ENCODE data around the gene ZNF831.
A peak's percentile ranks its signal among the peaks of the same experiment; 100 is the strongest.

ZNF831 gene

DNA sequence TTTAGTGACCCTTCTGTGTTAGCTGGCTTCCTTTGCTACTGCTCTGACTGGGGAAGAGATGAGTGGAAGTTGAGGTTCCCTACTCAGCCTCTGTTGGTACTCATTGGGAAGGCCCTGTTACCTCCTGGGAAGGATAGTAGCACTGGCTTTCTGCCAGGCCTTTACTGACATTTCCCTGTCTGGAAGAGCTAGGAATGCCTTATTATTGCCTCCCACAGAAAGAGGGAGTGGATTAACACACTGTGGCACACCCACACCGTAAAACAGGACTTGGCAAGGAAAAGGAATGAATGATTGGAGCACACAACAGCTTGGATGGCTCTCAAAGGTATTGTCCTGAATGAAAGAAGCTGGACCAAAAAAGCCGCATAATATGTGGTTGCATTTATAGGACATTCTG is 12.2 kb downstream of the ZNF831 start:
- H3K36me3 Mint-ChIP-seq, result peaks cover 23% of the 10 kb centered on the region
- H3K9me3 Mint-ChIP-seq (ENCODE audit: low read depth), result no peaks in the 10 kb centered on the region
- no peaks in the 10 kb centered on the region for H3K27me3 Mint-ChIP-seq
- peaks cover 82% of the 10 kb centered on the region for H3K4me1 Mint-ChIP-seq (ENCODE audit: low read depth)
- H3K4me3 Mint-ChIP-seq, result no peak overlapping the region
- peak overlapping the region; percentile 76 for H3K27ac Mint-ChIP-seq

DNA sequence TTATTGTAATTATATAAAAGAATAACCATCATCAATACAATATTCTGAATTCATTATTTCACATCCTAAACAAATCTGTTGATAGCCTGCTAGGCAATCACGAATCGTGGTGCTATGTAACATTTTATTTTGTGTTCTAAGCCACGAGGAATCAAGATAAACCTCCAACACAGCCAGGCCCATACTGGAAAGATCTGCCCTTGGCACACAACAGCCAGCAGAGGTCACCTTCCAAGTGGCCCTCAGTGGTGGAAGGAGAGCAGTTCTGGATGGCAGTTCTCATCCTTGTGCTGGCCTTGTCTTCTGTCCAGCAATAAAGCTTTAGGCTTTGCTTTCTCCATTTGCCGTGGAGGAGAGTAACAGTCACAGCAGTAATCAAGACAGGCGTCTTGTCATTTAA is 13.2 kb downstream of the ZNF831 start:
- H3K36me3 Mint-ChIP-seq, result peaks cover 30% of the 10 kb centered on the region
- H3K4me3 Mint-ChIP-seq, result no peak overlapping the region

DNA sequence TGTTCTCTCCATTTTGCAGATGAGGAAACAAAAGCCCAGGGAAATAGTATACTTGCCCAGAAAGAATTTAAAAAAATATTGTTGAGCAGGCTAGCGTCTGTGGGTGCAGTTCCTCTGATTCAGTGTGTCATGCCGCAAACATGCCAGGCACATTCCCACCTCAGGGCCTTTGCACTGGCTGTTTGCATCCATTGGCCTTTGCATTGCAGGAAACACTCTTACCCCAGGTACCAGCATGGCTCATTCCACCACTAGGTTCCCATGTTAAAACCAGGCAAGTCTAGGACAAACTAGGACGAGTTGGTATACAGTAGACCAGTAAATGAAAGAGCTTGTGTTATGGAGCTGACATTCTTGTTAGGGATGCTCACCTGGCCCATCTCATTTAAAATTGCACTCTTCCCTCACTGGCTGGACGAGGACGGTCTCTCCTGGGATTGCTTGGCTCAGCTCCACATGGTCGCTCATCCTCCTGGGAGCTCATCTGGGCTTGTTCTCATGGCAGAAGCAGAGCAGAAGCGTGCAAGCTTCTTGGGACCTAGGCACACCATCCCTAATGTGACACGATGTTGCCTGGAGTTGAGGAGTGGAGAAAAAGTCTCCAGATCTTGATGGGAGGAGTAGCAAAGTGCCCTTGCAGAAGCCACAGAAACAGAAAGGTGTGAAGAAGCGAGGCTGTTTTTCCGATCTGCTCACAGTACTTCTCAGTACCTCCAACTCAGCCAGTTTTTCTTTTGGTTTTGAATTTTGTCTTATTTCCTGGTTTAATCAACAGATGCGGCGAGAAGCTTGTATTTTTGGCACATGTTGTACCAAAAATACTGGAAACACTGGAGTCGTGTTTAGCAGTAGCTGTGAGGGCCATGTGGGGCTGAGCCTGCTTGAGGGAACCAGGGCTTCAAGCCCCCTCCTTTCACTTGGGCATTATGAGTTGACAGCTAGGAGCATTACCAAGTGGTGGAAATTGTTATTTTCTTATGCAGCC is 13.9 kb downstream of the ZNF831 start:
- no peaks in the 10 kb centered on the region for H3K9me3 Mint-ChIP-seq (ENCODE audit: low read depth)
- peak overlapping the region; percentile 67 for H3K4me3 Mint-ChIP-seq
- no peaks in the 10 kb centered on the region for H3K27me3 Mint-ChIP-seq
- peaks cover 29% of the 10 kb centered on the region for H3K36me3 Mint-ChIP-seq
- H3K4me1 Mint-ChIP-seq (ENCODE audit: low read depth), result peaks cover 82% of the 10 kb centered on the region
- H3K27ac Mint-ChIP-seq, result peak overlapping the region; percentile 93

More for the DNA sequence above, 13.2 kb downstream of the ZNF831 start:
- peaks cover 82% of the 10 kb centered on the region for H3K4me1 Mint-ChIP-seq (ENCODE audit: low read depth)
- H3K9me3 Mint-ChIP-seq (ENCODE audit: low read depth), result no peaks in the 10 kb centered on the region
- H3K27me3 Mint-ChIP-seq, result no peaks in the 10 kb centered on the region
- peak overlapping the region; percentile 54 for H3K27ac Mint-ChIP-seq

DNA sequence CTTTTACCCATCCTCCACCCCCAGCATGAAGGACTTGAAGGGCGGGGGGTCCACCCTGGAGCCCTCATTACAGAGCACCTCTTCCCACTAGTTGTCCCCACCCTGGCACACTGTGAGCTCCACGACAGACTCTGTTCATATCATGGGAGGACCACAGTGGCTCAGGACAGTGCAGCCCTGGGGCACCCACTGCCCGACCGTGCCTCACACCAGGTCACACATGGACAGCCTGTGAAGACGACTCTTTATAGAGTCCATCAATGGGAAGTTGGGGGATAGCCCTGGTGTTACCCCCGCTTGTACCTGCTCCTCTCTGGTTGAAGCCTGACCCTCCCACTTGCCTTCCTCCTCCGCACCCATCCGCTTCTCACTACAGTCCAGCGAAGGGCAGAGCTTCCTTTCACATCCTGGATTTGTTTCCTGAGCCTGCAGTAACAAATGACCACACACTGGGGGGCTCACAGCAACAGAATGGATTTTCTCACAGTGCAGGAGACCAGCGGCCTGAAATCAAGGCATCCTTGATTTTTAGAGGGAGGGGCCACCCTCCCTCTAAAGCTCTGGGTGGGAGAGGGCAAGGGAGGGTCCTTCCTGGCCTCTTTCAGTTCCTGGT is 15.5 kb downstream of the ZNF831 start:
- no peak overlapping the region for H3K4me3 Mint-ChIP-seq
- peaks cover 32% of the 10 kb centered on the region for H3K36me3 Mint-ChIP-seq
- peak overlapping the region; percentile 93 for H3K27ac Mint-ChIP-seq
- no peaks in the 10 kb centered on the region for H3K9me3 Mint-ChIP-seq (ENCODE audit: low read depth)
- peaks cover 87% of the 10 kb centered on the region for H3K4me1 Mint-ChIP-seq (ENCODE audit: low read depth)
- no peaks in the 10 kb centered on the region for H3K27me3 Mint-ChIP-seq

DNA sequence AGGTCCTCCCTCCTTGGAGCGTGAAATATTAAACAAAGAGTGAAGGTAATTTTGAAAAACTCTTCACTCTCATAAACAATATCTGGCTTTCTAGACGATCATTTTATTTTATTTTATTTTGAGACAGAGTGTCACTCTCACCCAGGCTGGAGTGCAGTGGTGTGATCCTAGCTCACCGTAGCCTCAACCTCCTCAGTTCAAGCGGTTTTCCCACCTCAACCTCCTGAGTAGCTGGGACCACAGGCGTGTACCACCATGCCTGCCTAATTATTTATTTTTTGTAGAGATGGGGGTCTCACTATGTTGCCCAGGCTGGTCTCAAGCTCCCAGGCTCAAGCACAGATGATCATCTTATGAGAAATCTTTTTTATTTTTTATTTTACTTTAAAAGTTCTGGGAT is 16.4 kb downstream of the ZNF831 start:
- no peaks in the 10 kb centered on the region for H3K9me3 Mint-ChIP-seq (ENCODE audit: low read depth)
- H3K27me3 Mint-ChIP-seq, result no peaks in the 10 kb centered on the region
- H3K27ac Mint-ChIP-seq, result peak overlapping the region; percentile 81
- peaks cover 85% of the 10 kb centered on the region for H3K4me1 Mint-ChIP-seq (ENCODE audit: low read depth)
- peaks cover 33% of the 10 kb centered on the region for H3K36me3 Mint-ChIP-seq
- no peak overlapping the region for H3K4me3 Mint-ChIP-seq

DNA sequence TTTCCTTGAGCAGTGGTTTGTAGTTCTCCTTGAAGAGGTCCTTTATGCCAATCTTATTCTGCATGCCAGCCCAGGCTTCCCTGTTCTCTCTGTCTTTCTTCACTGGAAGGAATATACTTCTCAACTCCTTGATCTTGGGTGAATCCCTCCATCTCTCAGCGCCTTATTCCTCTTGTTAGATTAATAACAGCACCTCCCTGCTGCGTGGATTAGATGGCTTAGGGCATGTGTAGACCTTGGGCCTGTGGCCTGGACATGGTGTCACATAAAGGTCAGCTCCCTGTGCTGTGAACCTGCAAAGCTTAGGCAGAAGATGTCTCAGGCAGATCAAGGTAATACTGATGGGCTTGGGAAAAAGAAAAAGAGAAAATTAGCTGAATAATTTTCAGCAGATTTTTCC is 18.3 kb downstream of the ZNF831 start:
- H3K4me1 Mint-ChIP-seq (ENCODE audit: low read depth), result peaks cover 72% of the 10 kb centered on the region
- no peaks in the 10 kb centered on the region for H3K27me3 Mint-ChIP-seq
- no peaks in the 10 kb centered on the region for H3K9me3 Mint-ChIP-seq (ENCODE audit: low read depth)
- H3K36me3 Mint-ChIP-seq, result peaks cover 25% of the 10 kb centered on the region
- peak overlapping the region; percentile 78 for H3K27ac Mint-ChIP-seq
- H3K4me3 Mint-ChIP-seq, result no peak overlapping the region

DNA sequence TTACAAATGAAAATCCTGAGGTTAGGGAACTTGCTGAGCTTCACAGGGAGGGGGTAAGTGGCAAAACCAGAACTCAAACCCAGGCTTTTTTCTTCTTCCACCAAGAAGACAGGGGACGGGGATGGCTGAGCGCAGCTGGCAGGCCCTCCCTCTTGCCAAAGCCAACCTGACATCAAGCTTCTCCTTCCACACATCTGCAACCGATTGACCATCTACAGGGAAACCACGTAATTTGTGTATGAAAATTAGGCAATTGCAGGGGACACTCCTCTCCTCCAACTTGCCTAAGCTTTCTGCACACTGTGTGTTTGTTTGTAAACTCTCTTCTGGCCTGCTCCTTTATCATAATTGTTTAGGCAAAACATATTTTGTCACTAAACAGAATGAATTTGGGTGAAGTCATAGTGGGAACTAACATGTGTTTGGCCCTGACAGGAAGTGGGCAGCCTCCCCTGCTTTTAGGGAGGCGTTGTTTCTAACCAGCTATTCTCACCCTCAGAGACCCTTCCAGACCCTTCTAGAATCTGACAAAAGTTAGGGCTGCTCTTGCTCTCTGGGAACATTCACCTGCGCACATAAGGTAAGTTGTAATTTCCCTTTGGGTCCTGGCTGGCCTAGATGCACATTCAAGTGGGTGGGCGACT is 18.9 kb downstream of the ZNF831 start:
- Mint-ChIP-seq H3K4me3 (peak overlapping the region; percentile 20), H3K9me3 (ENCODE audit: low read depth) (no peaks in the 10 kb centered on the region), H3K36me3 (peaks cover 25% of the 10 kb centered on the region), H3K27me3 (no peaks in the 10 kb centered on the region), H3K27ac (peak overlapping the region; percentile 78), H3K4me1 (ENCODE audit: low read depth) (peaks cover 67% of the 10 kb centered on the region)

DNA sequence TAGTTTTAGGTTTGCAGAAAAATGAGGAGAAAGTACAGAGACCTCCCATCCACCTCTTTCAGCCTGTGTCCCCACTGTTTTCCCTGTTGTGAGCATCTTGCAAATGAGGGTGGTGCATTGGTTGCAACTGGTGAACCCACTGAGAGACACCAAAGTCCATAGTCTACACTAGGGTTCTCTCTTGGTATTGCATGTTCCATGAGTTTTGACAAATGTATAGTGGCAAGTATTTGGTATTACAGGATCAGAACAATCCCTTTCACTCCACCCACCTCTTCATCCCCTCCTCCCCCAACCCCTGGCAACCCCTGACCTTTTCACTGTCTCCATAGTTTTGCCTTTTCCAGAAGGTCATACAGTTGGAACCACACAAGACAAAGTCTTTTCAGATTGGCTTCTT is 20.1 kb downstream of the ZNF831 start:
- H3K9me3 Mint-ChIP-seq (ENCODE audit: low read depth), result no peaks in the 10 kb centered on the region

DNA sequence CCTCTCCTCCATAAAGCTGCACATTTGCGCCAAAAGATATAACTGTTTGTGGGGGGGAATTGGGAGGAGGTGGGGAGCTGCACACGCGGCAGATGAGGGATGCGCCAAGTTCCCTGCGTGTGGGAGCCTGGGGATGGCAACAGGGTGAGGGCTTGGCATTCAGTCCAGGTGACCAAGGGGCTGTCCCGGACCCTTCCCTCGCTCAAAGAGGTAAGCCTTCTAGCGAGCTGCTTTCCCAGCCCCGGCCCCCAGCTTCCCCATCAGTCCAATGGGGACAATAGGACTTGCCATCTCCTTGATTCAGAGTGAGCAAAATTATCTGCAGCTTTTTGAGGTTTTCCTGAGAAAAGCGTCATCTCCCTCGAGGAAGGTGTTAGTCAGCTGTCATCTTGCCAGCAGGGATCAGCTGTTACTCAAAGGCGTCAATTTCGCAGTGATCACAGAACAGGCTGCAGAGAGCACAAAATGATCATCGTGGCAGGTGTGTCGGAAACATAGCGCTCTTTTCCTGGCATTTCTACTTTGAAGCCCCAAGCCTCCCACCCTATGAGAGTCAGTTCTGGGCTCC is 21.3 kb downstream of the ZNF831 start:
- Mint-ChIP-seq H3K36me3 (peaks cover 23% of the 10 kb centered on the region), H3K27ac (peak overlapping the region; percentile 50), H3K9me3 (ENCODE audit: low read depth) (no peaks in the 10 kb centered on the region), H3K27me3 (no peaks in the 10 kb centered on the region), H3K4me1 (ENCODE audit: low read depth) (peaks cover 53% of the 10 kb centered on the region), H3K4me3 (no peak overlapping the region)

More for the DNA sequence above, 20.1 kb downstream of the ZNF831 start:
- peaks cover 60% of the 10 kb centered on the region for H3K4me1 Mint-ChIP-seq (ENCODE audit: low read depth)
- H3K36me3 Mint-ChIP-seq, result peaks cover 23% of the 10 kb centered on the region
- H3K27ac Mint-ChIP-seq, result peak overlapping the region; percentile 37
- H3K4me3 Mint-ChIP-seq, result no peak overlapping the region
- no peaks in the 10 kb centered on the region for H3K27me3 Mint-ChIP-seq

DNA sequence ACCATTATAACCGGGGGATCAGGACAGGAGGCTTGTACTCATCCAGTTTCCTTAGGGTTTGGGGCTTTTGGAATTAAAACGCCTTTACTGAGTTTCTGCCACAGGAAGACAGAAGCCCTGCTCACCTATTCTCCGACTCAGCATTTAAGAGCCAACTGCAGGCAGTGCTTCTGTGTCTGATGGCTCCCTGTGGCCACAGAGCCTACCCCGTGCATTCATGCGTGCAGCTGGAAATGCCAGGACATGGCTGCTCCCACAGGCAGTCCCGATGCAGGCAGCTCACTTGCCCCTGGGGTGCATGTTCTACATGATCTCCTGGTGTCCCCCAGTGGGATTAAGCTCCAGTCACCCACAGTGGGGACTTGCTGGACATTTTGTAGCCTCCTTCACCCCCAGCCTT is 22.2 kb downstream of the ZNF831 start:
- H3K4me3 Mint-ChIP-seq, result no peak overlapping the region
- H3K27me3 Mint-ChIP-seq, result no peaks in the 10 kb centered on the region
- H3K27ac Mint-ChIP-seq, result no peak overlapping the region

DNA sequence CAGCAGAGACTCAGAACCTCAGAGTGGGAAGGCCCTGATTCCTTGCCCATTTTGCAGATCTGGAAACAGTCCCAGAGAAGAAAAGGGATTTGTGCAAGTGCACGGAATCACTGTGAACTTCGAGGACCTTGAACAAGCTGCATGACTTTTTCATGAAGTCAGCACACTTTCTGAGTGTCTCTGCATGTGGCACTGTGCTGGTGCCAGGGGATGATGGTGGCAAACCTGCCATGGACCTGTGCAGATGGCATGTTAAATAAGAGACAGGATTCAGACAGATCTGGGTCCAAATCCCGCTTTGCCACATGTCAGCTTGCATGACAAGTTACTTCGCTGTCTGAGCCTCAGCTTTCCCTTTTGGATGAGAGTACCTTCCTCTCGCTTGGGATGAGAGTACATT is 26.8 kb downstream of the ZNF831 start:
- H3K4me3 Mint-ChIP-seq, result no peak overlapping the region
- no peak overlapping the region for H3K27ac Mint-ChIP-seq

More for the DNA sequence above, 22.2 kb downstream of the ZNF831 start:
- H3K36me3 Mint-ChIP-seq, result peaks cover 23% of the 10 kb centered on the region
- H3K4me1 Mint-ChIP-seq (ENCODE audit: low read depth), result peaks cover 48% of the 10 kb centered on the region
- H3K9me3 Mint-ChIP-seq (ENCODE audit: low read depth), result no peaks in the 10 kb centered on the region

DNA sequence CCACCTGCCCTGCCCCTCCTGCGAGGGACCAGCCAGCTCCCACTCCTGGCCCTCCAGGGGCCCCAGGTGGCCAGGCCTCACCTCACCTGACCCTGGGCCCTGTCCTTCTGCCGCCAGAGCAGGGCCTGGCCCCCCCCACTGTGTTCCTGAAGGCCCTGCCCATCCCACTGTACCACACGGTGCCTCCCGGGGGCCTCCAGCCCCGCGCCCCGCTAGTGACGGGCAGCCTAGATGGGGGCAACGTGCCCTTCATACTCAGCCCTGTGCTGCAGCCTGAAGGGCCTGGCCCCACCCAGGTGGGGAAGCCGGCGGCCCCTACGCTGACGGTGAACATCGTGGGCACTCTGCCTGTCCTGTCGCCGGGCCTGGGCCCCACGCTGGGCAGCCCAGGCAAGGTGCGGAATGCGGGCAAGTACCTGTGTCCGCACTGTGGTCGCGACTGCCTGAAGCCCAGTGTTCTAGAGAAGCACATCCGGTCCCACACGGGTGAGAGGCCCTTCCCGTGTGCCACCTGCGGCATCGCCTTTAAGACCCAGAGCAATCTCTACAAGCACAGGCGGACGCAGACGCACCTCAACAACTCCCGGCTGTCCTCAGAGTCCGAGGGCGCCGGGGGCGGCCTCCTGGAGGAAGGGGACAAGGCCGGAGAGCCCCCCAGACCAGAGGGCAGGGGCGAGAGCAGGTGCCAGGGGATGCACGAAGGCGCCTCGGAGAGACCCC is 27.6 kb downstream of the ZNF831 start:
- Mint-ChIP-seq H3K36me3 (peaks cover 3% of the 10 kb centered on the region), H3K4me3 (no peak overlapping the region), H3K4me1 (ENCODE audit: low read depth) (peaks cover 8% of the 10 kb centered on the region), H3K9me3 (ENCODE audit: low read depth) (no peaks in the 10 kb centered on the region), H3K27ac (no peak overlapping the region), H3K27me3 (no peaks in the 10 kb centered on the region)

More for the DNA sequence above, 26.8 kb downstream of the ZNF831 start:
- Mint-ChIP-seq H3K4me1 (ENCODE audit: low read depth) (peaks cover 8% of the 10 kb centered on the region), H3K36me3 (peaks cover 3% of the 10 kb centered on the region), H3K9me3 (ENCODE audit: low read depth) (no peaks in the 10 kb centered on the region), H3K27me3 (no peaks in the 10 kb centered on the region)

DNA sequence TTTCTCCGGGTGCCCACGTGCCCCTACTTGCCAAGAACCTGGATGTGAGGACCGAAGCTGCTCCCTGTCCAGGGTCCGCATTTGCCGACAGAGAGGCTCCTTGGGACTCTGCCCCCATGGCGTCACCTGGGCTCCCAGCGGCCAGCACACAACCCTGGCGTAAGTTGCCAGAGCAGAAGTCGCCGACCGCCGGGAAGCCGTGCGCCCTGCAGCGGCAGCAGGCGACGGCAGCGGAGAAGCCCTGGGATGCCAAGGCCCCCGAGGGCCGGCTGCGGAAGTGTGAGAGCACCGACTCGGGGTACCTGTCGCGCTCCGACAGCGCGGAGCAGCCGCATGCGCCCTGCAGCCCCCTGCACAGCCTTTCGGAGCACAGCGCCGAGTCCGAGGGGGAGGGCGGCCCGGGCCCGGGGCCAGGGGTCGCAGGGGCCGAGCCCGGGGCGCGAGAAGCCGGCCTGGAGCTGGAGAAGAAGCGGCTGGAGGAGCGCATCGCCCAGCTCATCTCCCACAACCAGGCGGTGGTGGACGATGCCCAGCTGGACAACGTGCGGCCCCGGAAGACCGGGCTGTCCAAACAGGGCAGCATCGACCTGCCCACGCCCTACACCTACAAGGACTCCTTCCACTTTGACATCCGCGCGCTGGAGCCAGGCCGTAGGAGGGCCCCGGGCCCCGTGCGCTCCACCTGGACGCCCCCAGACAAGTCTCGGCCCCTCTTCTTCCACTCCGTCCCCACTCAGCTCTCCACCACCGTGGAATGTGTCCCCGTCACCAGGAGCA is 28.3 kb downstream of the ZNF831 start:
- Mint-ChIP-seq H3K27me3 (no peaks in the 10 kb centered on the region), H3K4me1 (ENCODE audit: low read depth) (peaks cover 9% of the 10 kb centered on the region), H3K27ac (no peak overlapping the region), H3K36me3 (peaks cover 3% of the 10 kb centered on the region), H3K4me3 (no peak overlapping the region), H3K9me3 (ENCODE audit: low read depth) (no peaks in the 10 kb centered on the region)

DNA sequence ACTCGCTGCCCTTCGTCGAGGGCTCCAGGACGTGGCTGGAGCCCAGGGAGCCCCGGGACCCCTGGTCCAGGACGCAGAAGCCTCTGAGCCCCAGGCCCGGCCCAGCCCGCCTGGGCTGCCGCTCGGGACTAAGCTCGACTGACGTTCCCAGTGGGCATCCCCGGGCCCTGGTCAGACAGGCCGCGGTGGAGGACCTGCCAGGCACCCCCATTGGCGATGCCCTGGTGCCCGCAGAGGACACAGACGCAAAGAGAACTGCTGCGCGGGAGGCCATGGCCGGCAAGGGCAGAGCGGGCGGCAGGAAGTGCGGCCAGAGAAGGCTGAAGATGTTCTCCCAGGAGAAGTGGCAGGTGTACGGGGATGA is 28.9 kb downstream of the ZNF831 start:
- Mint-ChIP-seq H3K27me3 (no peaks in the 10 kb centered on the region), H3K27ac (peak overlapping the region; percentile 34), H3K36me3 (peaks cover 3% of the 10 kb centered on the region), H3K9me3 (ENCODE audit: low read depth) (no peaks in the 10 kb centered on the region), H3K4me1 (ENCODE audit: low read depth) (peaks cover 8% of the 10 kb centered on the region), H3K4me3 (no peak overlapping the region)

Measured in activated naive CD8-positive, alpha-beta T cell (primary cell).